Activated CD4-positive, CD25-positive, alpha-beta regulatory T cell (primary cell): ENCODE measurements around the gene WWOX.

Source experiments
- DNase-seq, 4 experiments: peaks; one replicate each; lab custom pipeline; 2025; lab: John Stamatoyannopoulos, UW

The WWOX gene

DNA sequence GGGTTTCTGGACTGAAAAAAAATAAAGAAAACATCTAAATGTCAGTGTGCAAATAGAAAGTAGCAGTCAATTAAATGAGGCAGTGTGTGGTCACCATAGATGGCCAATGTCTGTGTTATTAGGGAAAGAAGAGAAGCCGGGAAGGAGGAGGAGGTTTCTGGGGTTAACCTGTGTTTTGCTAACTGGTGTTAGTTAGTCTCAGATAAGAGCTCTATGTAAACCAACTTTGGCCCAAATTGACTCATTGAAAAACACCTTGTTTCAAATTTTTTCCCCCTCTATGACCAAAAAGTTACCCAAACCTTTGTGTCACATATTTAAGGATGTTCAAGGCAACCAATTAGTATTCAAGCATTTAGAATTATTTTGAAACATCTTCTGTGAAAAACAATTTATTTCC lies 970.2 kb downstream of the WWOX start:
- no peak for DNase-seq

DNA sequence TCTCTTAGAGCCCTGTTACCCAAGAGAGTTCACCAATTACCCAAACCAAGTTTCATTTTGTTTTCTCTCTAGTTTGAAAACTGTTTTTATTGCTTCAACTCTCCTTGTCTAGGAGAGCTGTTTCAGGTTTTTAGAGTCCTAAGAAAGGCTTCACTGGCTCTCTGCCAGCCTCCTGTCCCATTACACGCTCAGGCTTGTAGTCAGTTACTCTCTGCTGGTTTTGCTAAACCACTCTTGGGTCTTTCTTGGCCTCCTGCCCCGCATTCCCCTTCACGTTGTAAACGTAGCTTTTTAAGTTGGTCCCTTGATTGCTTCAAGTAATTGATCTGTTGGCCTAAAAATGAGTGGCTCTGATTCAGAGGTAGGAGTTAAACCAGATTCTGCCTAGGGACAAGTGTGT lies 972.0 kb downstream of the WWOX start:
- no peak for DNase-seq

DNA sequence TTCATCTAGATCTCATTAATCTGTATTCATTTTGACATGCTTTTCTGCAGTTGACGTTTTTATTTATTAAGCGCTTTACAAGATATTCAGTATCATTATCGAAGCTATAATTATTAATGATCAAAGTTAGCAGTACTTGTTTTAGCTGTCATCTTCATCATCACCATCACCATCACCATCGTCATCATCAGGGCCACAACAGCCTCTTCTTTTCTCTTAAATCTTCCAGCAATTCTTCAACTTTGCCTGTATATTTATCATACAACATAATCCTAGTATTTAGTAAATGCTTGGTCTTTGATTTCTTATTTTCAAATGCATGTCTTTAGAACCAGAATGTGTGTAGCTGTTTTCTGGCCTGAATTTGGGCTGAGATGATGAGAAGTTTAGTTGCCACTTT lies 973.1 kb downstream of the WWOX start:
- DNase-seq = no peak

DNA sequence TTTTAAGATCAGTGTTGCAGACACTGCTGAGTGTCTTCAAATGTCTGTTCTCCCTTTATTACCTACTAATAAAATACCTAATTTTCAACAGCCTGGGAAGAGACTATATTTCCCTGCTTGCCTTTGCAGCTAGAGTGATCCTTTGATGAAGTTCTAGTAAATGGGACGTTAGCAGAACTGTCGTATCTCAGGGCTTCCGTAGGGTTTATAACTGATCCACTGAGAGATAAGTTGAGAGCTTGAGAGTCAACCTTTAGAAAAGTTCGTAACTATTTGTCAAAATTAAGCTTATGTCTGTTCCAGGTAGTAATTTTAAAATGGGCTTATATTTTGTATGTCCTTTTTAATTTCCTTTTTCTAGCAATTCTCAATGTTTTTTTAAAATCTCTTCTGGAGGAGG lies 974.1 kb downstream of the WWOX start:
- no peak for DNase-seq

GRCh38 chr16:79074541-79074940 lies 975.1 kb downstream of the WWOX start:
- no peak for DNase-seq

- no peak for DNase-seq
Measured at GRCh38 chr16:79074951-79075350, 975.5 kb downstream of the WWOX start.

GRCh38 chr16:79076047-79076767 lies 976.8 kb downstream of the WWOX start:
- no peak for DNase-seq

- no peak for DNase-seq
Measured at GRCh38 chr16:79077346-79077745, 977.9 kb downstream of the WWOX start.

- DNase-seq = no peak
Measured at GRCh38 chr16:79079656-79080420, 980.4 kb downstream of the WWOX start.

GRCh38 chr16:79081297-79082066 lies 982.0 kb downstream of the WWOX start:
- DNase-seq = no peak

DNA sequence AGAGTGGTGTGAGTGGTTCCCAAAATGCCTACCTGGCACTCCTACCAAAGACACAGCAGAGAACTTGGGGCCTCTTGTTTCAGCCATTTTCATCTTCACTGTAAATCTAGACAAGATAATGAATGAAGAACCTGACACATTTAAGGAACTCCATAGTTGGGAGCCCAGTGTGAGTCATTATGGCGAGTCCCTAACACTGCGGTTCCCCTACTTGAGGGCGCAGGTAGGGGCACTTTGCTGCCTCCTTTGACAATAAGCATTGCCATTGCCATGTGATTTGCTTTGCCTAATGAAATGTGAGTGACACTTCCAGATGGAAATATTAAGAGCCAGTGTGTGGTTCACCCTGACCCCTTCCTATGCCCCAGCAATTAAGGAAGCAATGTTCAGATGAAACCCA lies 983.5 kb downstream of the WWOX start:
- no peak for DNase-seq

DNA sequence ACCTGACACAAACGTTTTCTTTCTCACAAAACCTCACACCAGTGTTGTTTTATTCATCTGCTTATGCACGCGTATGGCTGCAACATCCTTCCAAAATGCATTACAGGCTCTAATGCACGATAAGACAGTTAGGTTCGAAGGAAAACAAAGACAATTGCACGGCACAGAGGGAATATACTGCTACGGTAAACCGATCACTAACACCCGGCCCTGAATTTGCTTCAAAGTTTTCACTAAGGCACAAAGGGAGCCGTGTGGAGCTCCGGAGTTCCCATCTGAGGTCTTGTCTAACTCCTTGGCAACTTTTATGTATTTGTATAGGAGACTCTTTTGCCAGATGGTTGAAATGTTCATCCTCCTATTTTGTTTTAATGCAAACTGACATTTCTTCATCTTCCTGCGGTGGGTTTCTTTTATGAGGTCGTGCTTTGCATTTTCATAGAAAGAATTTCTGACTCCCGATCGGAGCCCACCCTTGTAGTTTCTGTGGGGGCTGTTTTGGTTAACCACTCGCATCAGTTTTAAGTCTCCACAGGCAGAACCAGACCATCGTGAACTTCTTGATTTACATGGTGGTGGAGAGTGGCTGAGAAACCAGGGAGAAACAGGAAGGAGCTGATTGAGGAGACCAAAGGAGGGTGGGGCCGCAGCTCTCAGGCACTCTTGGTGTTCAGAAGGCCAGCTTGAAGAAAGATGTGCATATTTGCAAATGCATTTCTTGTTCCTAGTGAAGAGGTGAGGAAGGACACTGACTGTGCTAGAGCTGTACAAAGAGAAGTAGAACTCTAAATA lies 984.2 kb downstream of the WWOX start:
- no peak for DNase-seq

DNA sequence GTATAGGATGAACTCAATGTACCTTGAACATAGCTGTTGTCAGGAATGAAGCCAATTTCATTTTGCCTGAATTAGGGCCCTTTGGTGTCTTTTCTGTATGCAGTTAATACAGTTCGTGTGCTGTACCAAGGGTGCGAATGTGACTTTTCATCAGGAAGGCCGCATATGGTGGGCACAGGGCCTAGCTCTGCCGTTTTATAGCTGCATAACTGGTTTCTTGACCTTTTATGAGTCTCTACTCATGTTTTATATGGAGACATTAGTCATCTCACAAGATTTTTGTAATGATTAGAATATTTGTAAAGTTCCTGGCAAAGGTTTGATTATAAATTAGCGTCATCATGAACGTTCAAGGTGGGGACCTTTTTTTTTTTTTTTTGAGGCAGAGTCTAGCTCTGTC lies 989.5 kb downstream of the WWOX start:
- DNase-seq = no peak

- DNase-seq = no peak
Measured at GRCh38 chr16:79089735-79090284, 990.4 kb downstream of the WWOX start.

GRCh38 chr16:79090966-79091365 lies 991.5 kb downstream of the WWOX start:
- DNase-seq = no peak

GRCh38 chr16:79092846-79093245 lies 993.4 kb downstream of the WWOX start:
- no peak for DNase-seq

DNA sequence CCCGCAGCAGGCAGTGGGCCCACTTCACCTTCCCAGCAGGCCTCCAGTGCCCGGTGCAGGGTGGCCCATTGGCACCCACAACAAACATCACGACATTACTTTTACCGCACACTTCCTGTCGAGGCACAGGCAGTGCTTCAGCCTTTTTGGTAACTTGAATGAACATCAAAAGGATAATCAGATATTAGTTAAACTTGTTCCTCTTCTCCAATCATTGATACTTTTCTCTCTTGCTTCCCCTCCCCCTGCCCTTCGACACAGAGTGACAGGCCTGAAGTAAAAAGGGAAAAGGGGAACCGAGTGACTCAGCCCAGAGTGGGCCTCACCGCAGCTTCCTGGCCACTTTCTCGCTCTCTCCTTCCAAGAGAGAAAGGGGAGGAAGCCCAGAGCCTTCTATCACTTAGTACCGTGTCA lies 994.1 kb downstream of the WWOX start:
- DNase-seq = no peak

- DNase-seq = no peak
Measured at GRCh38 chr16:79096246-79096645, 996.8 kb downstream of the WWOX start.

DNA sequence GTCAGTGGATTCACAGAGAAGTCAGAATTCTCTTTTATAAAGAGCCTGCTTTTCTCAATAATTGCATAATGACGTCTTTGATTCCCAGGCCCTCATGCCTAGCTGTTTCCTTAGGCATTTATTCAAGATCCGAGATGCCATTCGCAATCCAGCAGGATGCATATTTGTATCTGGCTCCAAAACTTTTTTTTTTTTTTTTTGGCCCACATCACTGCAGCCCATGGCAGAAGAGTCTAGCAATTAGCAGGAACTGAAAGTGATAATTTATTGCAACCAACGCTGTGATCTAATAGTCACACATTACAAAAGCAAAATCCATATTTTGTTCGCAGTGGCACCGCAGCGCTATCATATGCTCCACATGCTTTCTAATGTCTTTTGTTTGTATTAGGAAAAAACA lies 997.7 kb downstream of the WWOX start:
- no peak for DNase-seq

DNA sequence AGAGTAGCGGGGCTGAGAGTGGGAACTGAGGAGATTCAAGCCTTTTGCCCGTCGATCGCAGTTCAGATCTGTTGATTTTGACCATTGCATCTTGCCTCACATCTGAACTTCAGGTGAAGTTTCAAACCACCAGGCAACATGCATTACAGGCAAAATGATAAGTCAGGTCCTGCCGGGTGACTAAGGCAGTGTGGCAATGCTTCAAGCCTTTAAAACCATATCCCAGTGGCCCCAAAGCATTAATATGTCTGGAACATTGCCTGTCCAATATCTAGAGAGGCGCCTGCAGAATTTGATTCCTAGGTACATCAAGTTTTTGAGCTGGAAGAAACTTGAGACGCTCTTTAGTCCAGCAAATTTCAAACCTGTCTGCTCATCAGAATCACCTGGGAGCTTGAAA lies 998.3 kb downstream of the WWOX start:
- no peak for DNase-seq

DNA sequence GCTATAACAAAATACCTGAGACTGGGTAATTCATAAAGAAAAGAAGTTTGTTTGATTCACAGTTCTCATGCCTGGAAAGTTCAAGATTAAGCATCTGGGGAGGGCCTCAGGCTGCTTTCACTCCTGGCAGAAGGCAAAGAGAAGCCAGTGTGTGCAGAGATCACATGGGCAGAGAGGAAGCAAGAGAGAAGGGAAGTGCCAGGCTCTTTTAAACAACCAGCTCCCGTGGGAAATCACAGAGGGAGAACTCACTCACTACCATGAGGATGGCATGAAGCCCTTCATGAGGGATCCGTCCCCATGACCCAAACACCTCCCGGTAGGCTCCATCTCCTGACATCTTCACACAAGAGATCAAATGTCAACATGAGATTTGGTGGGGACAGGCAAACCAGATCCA lies 999.5 kb downstream of the WWOX start:
- DNase-seq = no peak

DNA sequence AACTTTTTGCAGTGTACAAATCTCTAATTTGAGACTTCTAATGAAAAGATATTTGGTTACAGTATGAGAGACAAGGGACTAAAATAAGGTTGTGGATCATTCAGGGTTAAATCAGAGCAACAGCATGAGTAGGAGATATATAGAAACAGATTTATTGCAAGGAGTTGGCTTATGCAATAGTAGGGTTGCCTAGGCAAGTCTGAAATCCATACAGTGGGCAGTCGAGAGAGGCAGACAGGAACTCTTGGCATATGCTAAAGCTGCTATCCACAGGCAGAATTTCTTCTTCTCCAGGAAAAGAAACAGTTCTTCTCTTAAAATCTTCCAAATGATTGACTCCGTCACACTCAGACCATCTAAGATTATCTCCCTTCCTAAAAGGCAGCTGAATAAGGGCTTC lies 1000.3 kb downstream of the WWOX start:
- no peak for DNase-seq
